Measurements from ENCODE around the gene UBE2E2.

GRCh38 chr3:23402728-23403492 is 199.8 kb downstream of the UBE2E2 start:
- no peak for TF ChIP-seq CTCF (IDR thresholded peaks at IDR 0.05)
- TF ChIP-seq POLR2A (IDR thresholded peaks at IDR 0.05): no peak
- no peak for TF ChIP-seq POLR2AphosphoS5 (IDR thresholded peaks at IDR 0.05)
- TF ChIP-seq EP300 (IDR thresholded peaks at IDR 0.05): no peak

Data from stomach (tissue), 4 donors.